H1 (cell line): ENCODE measurements around the gene BMI1. TPM values are rescaled to one million over a fixed set of nuclear protein-coding genes. Genes with fewer than 3 reads are reported as not detected.

Source experiments
- ASH2L ChIP-seq: fragments of 200-600, 300-600 bp; sonication (generic); IDR thresholded peaks from one replicate; pipeline ENCODE4 v1.7.1; 2017; ENCODE audit warnings: low read length
- CBX5 ChIP-seq: fragments of 300-800, 300-1000 bp; sonication (generic); IDR thresholded peaks from 2 replicates; pipeline ENCODE4 v1.7.1; 2016; ENCODE audit warnings: antibody characterized with exemption, low read length, low read depth
- CHD7 ChIP-seq: fragments of 300-600 bp; sonication (generic); IDR thresholded peaks from 2 replicates; pipeline ENCODE4 v1.7.1; 2012; ENCODE audit warnings: low read length, moderate library complexity, mild to moderate bottlenecking, inconsistent platforms; ENCODE audit not compliant: insufficient replicate concordance
- FOSL1 ChIP-seq: IDR thresholded peaks from 2 replicates; pipeline ENCODE4 v1.6.1; 2011; ENCODE audit warnings: mild to moderate bottlenecking, low read depth, low read length, moderate library complexity; ENCODE audit not compliant: insufficient read depth
- KDM1A ChIP-seq: fragments of 200-600, 300-600 bp; sonication (generic); IDR thresholded peaks from 2 replicates; pipeline ENCODE4 v1.7.1; 2016; ENCODE audit warnings: mild to moderate bottlenecking, low read length, borderline replicate concordance
- KDM4A ChIP-seq: IDR thresholded peaks from one replicate; pipeline ENCODE4 v1.7.1; 2012; ENCODE audit warnings: low read depth, mild to moderate bottlenecking, moderate library complexity, low read length, inconsistent platforms; ENCODE audit not compliant: severe bottlenecking
- NANOG ChIP-seq: IDR thresholded peaks from 2 replicates; pipeline ENCODE4 v1.6.1; 2011; ENCODE audit warnings: low read length, low read depth, mild to moderate bottlenecking, inconsistent platforms; ENCODE audit not compliant: insufficient read depth, poor library complexity, severe bottlenecking
- RAD21 ChIP-seq, 2 experiments: IDR thresholded peaks in 1 of 2; conservative IDR thresholded peaks in 1 of 2; 2 replicates each; pipeline ENCODE4 v1.6.1; 2011; ENCODE audit warnings: low read depth in 2 of 2, low read length in 2 of 2, improper control_type of control experiment in 1 of 2, inconsistent platforms in 1 of 2, mild to moderate bottlenecking in 1 of 2, moderate library complexity in 1 of 2
- SP4 ChIP-seq: IDR thresholded peaks from 2 replicates; pipeline ENCODE4 v1.6.1; 2012; ENCODE audit warnings: low read length, inconsistent platforms
- TAF7 ChIP-seq: optimal IDR thresholded peaks from 2 replicates; pipeline ENCODE3; 2011; ENCODE audit warnings: low read depth, mild to moderate bottlenecking, inconsistent platforms, low read length, moderate library complexity, borderline replicate concordance
- polyA plus RNA-seq, 7 experiments: library from polyadenylated mRNA; depleted of rRNA in 3 of 7; stranded (reverse) in 5 of 7; unstranded in 2 of 7; fragments of >200 nt in 5 of 7; fragments of 200-250 nt in 2 of 7; gene quantifications; 1 replicate in 5 of 7; 2 replicates in 1 of 7; 4 replicates in 1 of 7; pipeline versions ENCODE4 v1.2.1 to v1.2.3, GENCODE V29; 2011 to 2013; ENCODE audit warnings: missing spikeins in 2 of 7, mixed read lengths in 2 of 7
- total RNA-seq: library from RNA; stranded (reverse); fragmentation: NEBNext Ultra II Directional; extraction: Animal tissue kit (Norgen Biotek cat#: 25700); gene quantifications from 2 replicates; pipeline ENCODE4 v1.2.1, GENCODE V29; 2021

The BMI1 gene
- total and polyA plus RNA-seq, 2 of the 8 experiments (the other 6 are each of a cell fraction or from before 2014, with no cell fraction given) = 2.8 to 10.7 TPM

- TF ChIP-seq CHD7 (no peak), TAF7 (no peak), NANOG (no peak), FOSL1 (no peak), KDM4A (no peak), SP4 (no peak), KDM1A (no peak), CBX5 (no peak), ASH2L (no peak), RAD21 (IDR thresholded peaks at IDR 0.05 in 1 of 2, conservative IDR thresholded peaks at IDR 0.05 in 1 of 2; ENCODE audit: low read depth in 2 of 2, low read length in 2 of 2) (no peak)
- TF ChIP-seq, all 59 proteins: peak for 0
These were observed 35.5 kb downstream of the BMI1 start (continued) for GRCh38 chr10:22356324-22356873.
